Duodenal mucosa (tissue), 2 donors: ENCODE results near the gene HYDIN.

Source experiments
- H3K27ac ChIP-seq: one replicate; pipeline ENCODE4 v1.7.0; 2013; ENCODE audit warnings: low read depth, low read length
- H3K27me3 ChIP-seq, 2 donors: one replicate each; pipeline ENCODE4 v1.7.0; 2013; ENCODE audit warnings: low read length in 2 of 2, control low read depth in 1 of 2; ENCODE audit not compliant: insufficient read depth in 2 of 2, control insufficient read depth in 1 of 2
- H3K36me3 ChIP-seq, 2 donors: one replicate each; pipeline ENCODE4 v1.7.0; 2013; ENCODE audit warnings: low read length in 2 of 2, control low read depth in 1 of 2; ENCODE audit not compliant: insufficient read depth in 2 of 2, control insufficient read depth in 1 of 2
- H3K4me1 ChIP-seq, 2 donors: one replicate each; pipeline ENCODE4 v1.7.0; 2013; ENCODE audit warnings: low read length in 2 of 2, control low read depth in 1 of 2; ENCODE audit not compliant: insufficient read depth in 2 of 2, control insufficient read depth in 1 of 2
- H3K4me3 ChIP-seq, 2 donors: one replicate each; pipeline ENCODE4 v1.7.0; 2013; ENCODE audit warnings: low read length in 2 of 2, low read depth in 1 of 2
- H3K9ac ChIP-seq, 2 donors: one replicate each; pipeline ENCODE4 v1.7.0; 2013; ENCODE audit warnings: low read length in 2 of 2, low read depth in 1 of 2
- H3K9me3 ChIP-seq, 2 donors: one replicate each; pipeline ENCODE4 v1.7.0; 2013; ENCODE audit warnings: low read length in 2 of 2, control low read depth in 1 of 2; ENCODE audit not compliant: control insufficient read depth in 1 of 2

Gene HYDIN

GRCh38 chr16:71230122-71230845, at the start of gene HYDIN:
Gene HYDIN, minus strand, starts transcription at chr16:71230722. Its CDS starts 43,827 bp downstream, at chr16:71186895.
- peaks cover 0 to 8% of the 10 kb centered on the region in 2 donors for H3K27me3 ChIP-seq
- H3K36me3 ChIP-seq: no peaks in the 10 kb centered on the region
- peaks cover 8 to 17% of the 10 kb centered on the region in 2 donors for H3K9me3 ChIP-seq
- H3K4me3 ChIP-seq: no peak within 1 kb of the TSS
- H3K9ac ChIP-seq: no peak within 1 kb of the TSS
- H3K27ac ChIP-seq: no peak within 1 kb of the TSS
- H3K4me1 ChIP-seq: no peaks in the 10 kb centered on the region

DNA sequence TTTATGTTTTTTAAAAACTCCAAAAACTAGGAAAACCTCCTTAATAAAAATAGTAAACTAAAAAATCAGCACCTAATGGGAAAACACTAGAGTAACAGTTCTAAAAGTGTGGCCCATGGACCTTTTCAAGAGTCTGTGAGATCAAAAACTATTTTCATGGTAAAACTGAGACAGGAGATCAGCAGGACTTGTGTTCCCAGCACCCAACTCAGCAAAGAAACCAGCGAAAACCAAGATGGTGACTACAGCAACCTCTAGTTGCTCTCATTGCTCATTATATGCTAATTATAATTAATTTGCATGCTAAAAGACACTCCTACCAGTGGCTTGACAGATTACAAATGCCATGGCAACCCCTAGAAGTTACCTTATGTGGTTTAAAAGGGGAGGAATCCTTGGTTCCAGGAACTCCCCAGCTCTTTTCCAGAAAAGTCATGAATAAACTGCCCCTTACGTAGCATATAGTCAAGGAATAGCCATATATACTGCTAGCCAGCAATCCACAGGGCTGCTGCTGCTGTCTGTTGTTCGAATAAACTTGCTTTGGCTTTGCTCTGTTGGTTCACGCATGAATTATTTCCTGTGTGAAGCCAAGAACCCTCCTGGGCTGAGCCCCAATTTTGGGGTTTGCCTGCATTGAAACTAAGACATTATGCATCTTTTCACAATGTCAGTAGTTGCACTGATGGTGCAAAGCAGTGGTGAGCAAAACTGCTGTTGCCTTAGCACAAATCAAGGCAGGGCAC, 46.2 kb upstream of the HYDIN start:
- Histone ChIP-seq H3K36me3 (no peaks in the 10 kb centered on the region), H3K4me1 (no peaks in the 10 kb centered on the region)

DNA sequence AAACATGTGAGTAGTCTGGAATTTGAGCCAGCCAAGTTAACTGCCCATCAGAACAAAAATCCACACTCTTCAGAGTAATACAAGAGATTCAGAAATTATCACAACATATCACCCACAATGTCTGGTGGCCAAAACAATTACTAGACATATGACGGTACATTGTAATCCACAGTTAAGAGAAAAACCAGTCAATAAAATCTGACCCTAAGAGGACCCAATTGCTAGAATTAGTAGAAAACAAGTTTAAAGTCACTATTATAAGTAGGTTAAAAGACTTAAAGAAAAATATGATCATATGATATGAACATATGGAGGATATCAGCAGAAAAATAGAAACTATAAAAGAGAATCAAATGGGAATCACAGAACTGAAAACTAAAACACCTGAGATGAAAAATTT, 42.9 kb upstream of the HYDIN start:
- Histone ChIP-seq H3K4me1 (no peaks in the 10 kb centered on the region), H3K27me3 (no peaks in the 10 kb centered on the region), H3K4me3 (no peak overlapping the region), H3K36me3 (no peaks in the 10 kb centered on the region), H3K9ac (no peak overlapping the region), H3K9me3 (no peaks in the 10 kb centered on the region), H3K27ac (no peak overlapping the region)

More for the DNA sequence above, 46.2 kb upstream of the HYDIN start:
- Histone ChIP-seq H3K27ac (no peak overlapping the region), H3K9me3 (no peaks in the 10 kb centered on the region), H3K9ac (no peak overlapping the region), H3K4me3 (no peak overlapping the region), H3K27me3 (no peaks in the 10 kb centered on the region)

- no peak overlapping the region for H3K4me3 ChIP-seq
- H3K9me3 ChIP-seq: no peaks in the 10 kb centered on the region
- no peaks in the 10 kb centered on the region for H3K4me1 ChIP-seq
- peaks cover 0 to 5% of the 10 kb centered on the region in 2 donors for H3K27me3 ChIP-seq
- H3K36me3 ChIP-seq: no peaks in the 10 kb centered on the region
- H3K27ac ChIP-seq: no peak overlapping the region
- no peak overlapping the region for H3K9ac ChIP-seq
Measured at GRCh38 chr16:71264299-71264698, 33.8 kb upstream of the HYDIN start.

DNA sequence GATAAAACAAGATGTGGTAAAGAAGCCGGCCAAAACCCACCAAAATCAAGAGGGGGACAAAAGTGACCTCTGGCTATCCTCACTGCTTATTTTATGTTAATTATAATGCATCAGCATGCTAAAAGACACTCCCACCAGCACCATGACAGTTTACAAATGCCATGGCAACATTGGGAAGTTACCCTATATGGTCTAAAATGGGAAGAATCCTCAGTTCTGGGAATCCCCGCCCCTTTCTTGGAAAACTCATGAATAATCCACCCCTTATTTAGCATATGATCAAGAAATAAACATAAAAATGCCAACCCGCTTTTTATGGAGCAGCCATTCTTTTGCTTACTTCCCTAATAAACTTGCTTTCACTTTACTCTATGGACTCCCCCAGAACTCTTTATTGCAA, 33.1 kb upstream of the HYDIN start:
- no peaks in the 10 kb centered on the region for H3K9me3 ChIP-seq
- no peaks in the 10 kb centered on the region for H3K36me3 ChIP-seq
- H3K27ac ChIP-seq: no peak overlapping the region
- no peak overlapping the region for H3K9ac ChIP-seq
- H3K27me3 ChIP-seq: peaks cover 0 to 5% of the 10 kb centered on the region in 2 donors
- H3K4me3 ChIP-seq: no peak overlapping the region
- H3K4me1 ChIP-seq: no peaks in the 10 kb centered on the region

DNA sequence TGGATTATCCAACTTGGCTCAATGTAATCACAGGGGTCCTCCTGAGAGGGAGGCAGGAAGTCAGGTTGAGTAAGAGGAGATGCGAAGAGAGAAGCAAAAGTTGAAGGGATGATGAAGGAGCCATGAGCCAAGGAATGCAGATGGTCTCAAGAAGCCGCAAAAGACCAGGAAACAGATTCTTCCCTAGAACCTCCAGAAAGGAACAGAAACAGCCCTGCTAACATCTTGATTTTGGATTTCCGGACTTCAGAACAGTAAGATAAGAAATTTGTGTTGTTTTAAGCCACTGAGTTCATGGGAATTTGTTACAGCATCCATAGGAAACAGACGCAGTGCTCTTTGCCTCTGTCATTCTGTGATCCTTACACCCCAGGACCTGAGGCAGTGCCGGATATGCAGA, 31.9 kb upstream of the HYDIN start:
- Histone ChIP-seq H3K9ac (no peak overlapping the region), H3K9me3 (no peaks in the 10 kb centered on the region), H3K36me3 (no peaks in the 10 kb centered on the region), H3K27ac (no peak overlapping the region), H3K27me3 (peaks cover 0 to 5% of the 10 kb centered on the region in 2 donors), H3K4me3 (no peak overlapping the region), H3K4me1 (no peaks in the 10 kb centered on the region)

- H3K27ac ChIP-seq: no peak overlapping the region
- no peaks in the 10 kb centered on the region for H3K36me3 ChIP-seq
- no peak overlapping the region for H3K4me3 ChIP-seq
- peaks cover 0 to 5% of the 10 kb centered on the region in 2 donors for H3K27me3 ChIP-seq
- no peaks in the 10 kb centered on the region for H3K9me3 ChIP-seq
- no peaks in the 10 kb centered on the region for H3K4me1 ChIP-seq
- no peak overlapping the region for H3K9ac ChIP-seq
Measured at GRCh38 chr16:71260995-71261394, 30.5 kb upstream of the HYDIN start.

- peaks cover 0 to 4% of the 10 kb centered on the region in 2 donors for H3K4me1 ChIP-seq
- H3K9ac ChIP-seq: no peak overlapping the region
- no peak overlapping the region for H3K4me3 ChIP-seq
- H3K9me3 ChIP-seq: no peaks in the 10 kb centered on the region
- H3K36me3 ChIP-seq: no peaks in the 10 kb centered on the region
- H3K27ac ChIP-seq: no peak overlapping the region
- peaks cover 0 to 5% of the 10 kb centered on the region in 2 donors for H3K27me3 ChIP-seq
Measured at GRCh38 chr16:71259086-71259485, 28.6 kb upstream of the HYDIN start.

GRCh38 chr16:71258372-71258771, 27.9 kb upstream of the HYDIN start:
- Histone ChIP-seq H3K9me3 (no peaks in the 10 kb centered on the region), H3K27ac (no peak overlapping the region), H3K27me3 (peaks cover 0 to 5% of the 10 kb centered on the region in 2 donors), H3K36me3 (no peaks in the 10 kb centered on the region), H3K4me1 (peaks cover 0 to 4% of the 10 kb centered on the region in 2 donors), H3K9ac (no peak overlapping the region), H3K4me3 (no peak overlapping the region)

DNA sequence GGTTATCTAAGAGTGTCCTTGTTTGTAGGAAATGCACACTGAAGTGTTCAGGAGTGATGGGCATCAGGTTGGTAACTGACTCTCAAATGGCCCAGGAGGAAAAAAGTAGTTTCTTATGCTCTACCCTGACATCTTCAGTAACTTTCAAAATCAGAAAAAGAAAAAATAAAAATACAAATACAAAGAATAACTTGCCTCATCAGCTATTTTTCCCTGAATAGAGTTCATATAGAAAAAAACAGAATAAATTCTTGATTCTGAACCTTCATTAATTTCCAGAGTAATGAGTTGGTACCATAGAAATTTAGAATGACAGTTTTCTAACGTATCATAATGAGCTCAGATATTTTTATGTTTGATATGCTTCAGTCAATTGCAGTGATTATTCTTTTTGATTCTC, 27.2 kb upstream of the HYDIN start:
- H3K36me3 ChIP-seq: no peaks in the 10 kb centered on the region
- H3K9ac ChIP-seq: no peak overlapping the region

More for the DNA sequence above, 27.2 kb upstream of the HYDIN start:
- no peaks in the 10 kb centered on the region for H3K9me3 ChIP-seq
- no peak overlapping the region for H3K4me3 ChIP-seq
- no peak overlapping the region for H3K27ac ChIP-seq
- H3K4me1 ChIP-seq: peaks cover 0 to 4% of the 10 kb centered on the region in 2 donors
- peaks cover 0 to 5% of the 10 kb centered on the region in 2 donors for H3K27me3 ChIP-seq
